Occipital lobe (tissue), 2 donors: ENCODE results near the gene KCNMB1. TPM values are rescaled to one million over a fixed set of nuclear protein-coding genes. Genes with fewer than 3 reads are reported as not detected.

Experiments
- DNase-seq: peaks from one replicate; lab custom pipeline; 2025; lab: John Stamatoyannopoulos, UW
- total RNA-seq: library from RNA; depleted of rRNA; stranded (reverse); fragments of >200 nt; gene quantifications from one replicate; pipeline ENCODE4 v1.2.3, GENCODE V29; 2014

KCNMB1 gene
- total RNA-seq = 0.16 TPM

GRCh38 chr5:170388818-170389549, at the start of gene KCNMB1:
KCNMB1 (minus strand) TSS chr5:170389367; CDS start chr5:170385447, 3,920 bp downstream.
- no peak for DNase-seq

GRCh38 chr5:170438581-170438980, 49.4 kb upstream of the KCNMB1 start:
- no peak for DNase-seq

- no peak for DNase-seq
These were observed 48.6 kb upstream of the KCNMB1 start for GRCh38 chr5:170437621-170438375.

GRCh38 chr5:170436335-170436734, 47.2 kb upstream of the KCNMB1 start:
- no peak for DNase-seq

- peak; percentile 38 for DNase-seq
These were observed 45.9 kb upstream of the KCNMB1 start for GRCh38 chr5:170434966-170435605.

- no peak for DNase-seq
These were observed 43.5 kb upstream of the KCNMB1 start for GRCh38 chr5:170432669-170433068.

- no peak for DNase-seq
These were observed 42.4 kb upstream of the KCNMB1 start for GRCh38 chr5:170431571-170431970.

- DNase-seq = no peak
These were observed 41.8 kb upstream of the KCNMB1 start for GRCh38 chr5:170430866-170431437.

GRCh38 chr5:170430256-170430655, 41.1 kb upstream of the KCNMB1 start:
- no peak for DNase-seq

GRCh38 chr5:170429014-170429413, 39.8 kb upstream of the KCNMB1 start:
- DNase-seq = no peak

- DNase-seq = no peak
These were observed 38.6 kb upstream of the KCNMB1 start for GRCh38 chr5:170427672-170428236.

GRCh38 chr5:170426786-170427185, 37.6 kb upstream of the KCNMB1 start:
- no peak for DNase-seq

- DNase-seq = no peak
These were observed 37.1 kb upstream of the KCNMB1 start for GRCh38 chr5:170426149-170426767.

- no peak for DNase-seq
These were observed 36.6 kb upstream of the KCNMB1 start for GRCh38 chr5:170425731-170426130.

- DNase-seq = no peak
These were observed 35.5 kb upstream of the KCNMB1 start for GRCh38 chr5:170424629-170425028.

GRCh38 chr5:170423692-170424091, 34.5 kb upstream of the KCNMB1 start:
- DNase-seq = no peak

- DNase-seq = no peak
These were observed 32.7 kb upstream of the KCNMB1 start for GRCh38 chr5:170421826-170422225.

GRCh38 chr5:170420806-170421412, 31.7 kb upstream of the KCNMB1 start:
- no peak for DNase-seq

GRCh38 chr5:170419643-170420042, 30.5 kb upstream of the KCNMB1 start:
- no peak for DNase-seq

GRCh38 chr5:170418736-170419135, 29.6 kb upstream of the KCNMB1 start:
- no peak for DNase-seq

GRCh38 chr5:170416526-170416925, 27.4 kb upstream of the KCNMB1 start:
- no peak for DNase-seq
